ENCODE results near the gene DTL.

GRCh38 chr1:212060632-212061472, 25.3 kb downstream of the DTL start:
- TF ChIP-seq POLR2AphosphoS5 (IDR thresholded peaks at IDR 0.05) (no peak), POLR2A (IDR thresholded peaks at IDR 0.05) (no peak)
- TF ChIP-seq, protein P1, sequence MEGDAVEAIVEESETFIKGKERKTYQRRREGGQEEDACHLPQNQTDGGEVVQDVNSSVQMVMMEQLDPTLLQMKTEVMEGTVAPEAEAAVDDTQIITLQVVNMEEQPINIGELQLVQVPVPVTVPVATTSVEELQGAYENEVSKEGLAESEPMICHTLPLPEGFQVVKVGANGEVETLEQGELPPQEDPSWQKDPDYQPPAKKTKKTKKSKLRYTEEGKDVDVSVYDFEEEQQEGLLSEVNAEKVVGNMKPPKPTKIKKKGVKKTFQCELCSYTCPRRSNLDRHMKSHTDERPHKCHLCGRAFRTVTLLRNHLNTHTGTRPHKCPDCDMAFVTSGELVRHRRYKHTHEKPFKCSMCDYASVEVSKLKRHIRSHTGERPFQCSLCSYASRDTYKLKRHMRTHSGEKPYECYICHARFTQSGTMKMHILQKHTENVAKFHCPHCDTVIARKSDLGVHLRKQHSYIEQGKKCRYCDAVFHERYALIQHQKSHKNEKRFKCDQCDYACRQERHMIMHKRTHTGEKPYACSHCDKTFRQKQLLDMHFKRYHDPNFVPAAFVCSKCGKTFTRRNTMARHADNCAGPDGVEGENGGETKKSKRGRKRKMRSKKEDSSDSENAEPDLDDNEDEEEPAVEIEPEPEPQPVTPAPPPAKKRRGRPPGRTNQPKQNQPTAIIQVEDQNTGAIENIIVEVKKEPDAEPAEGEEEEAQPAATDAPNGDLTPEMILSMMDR (IDR thresholded peaks at IDR 0.05): no peak

Data from sigmoid colon (tissue), 4 donors.